Erythroblast (primary cell): ENCODE results near the gene SEC14L6.

Source experiments
- GATA1 ChIP-seq: IDR thresholded peaks from 2 replicates; pipeline ENCODE4 v1.6.1; 2011; ENCODE audit warnings: low read depth, mild to moderate bottlenecking, control low read depth, low read length, moderate library complexity
- POLR2A ChIP-seq: IDR thresholded peaks from 2 replicates; pipeline ENCODE4 v1.6.1; 2011; ENCODE audit warnings: mild to moderate bottlenecking, low read length

GRCh38 chr22:30488121-30488520 is 58.4 kb downstream of the SEC14L6 start:
- TF ChIP-seq POLR2A (no peak), GATA1 (no peak)
